Mesenteric fat pad (tissue), 1 donor: ENCODE measurements around the gene BAHCC1. TPM values are rescaled to one million over a fixed set of nuclear protein-coding genes. Genes with fewer than 3 reads are reported as not detected.

ENCODE experiments used
- DNase-seq: peaks from one replicate; pipeline ENCODE4 v3.0.0-alpha.2; 2020; ENCODE audit warnings: low spot score
- total RNA-seq: library from RNA; stranded (reverse); fragmentation: NEBNext Ultra II Directional; extraction: Animal tissue kit (Norgen Biotek cat#: 25700); gene quantifications from one replicate; pipeline ENCODE4 v1.2.1, GENCODE V29; 2021
- donor health status: DM: yes; HTN: yes; CAD: no.

BAHCC1 gene
- total RNA-seq, 1 donor from 2014 or later, result 11.0 TPM

- no peak for DNase-seq
Measured at GRCh38 chr17:81440051-81440471, 44.8 kb downstream of the BAHCC1 start.

GRCh38 chr17:81440511-81441244 lies 45.4 kb downstream of the BAHCC1 start:
- DNase-seq, result no peak

GRCh38 chr17:81442791-81443190 lies 47.5 kb downstream of the BAHCC1 start:
- DNase-seq, result no peak

- no peak for DNase-seq
Measured at GRCh38 chr17:81443269-81443668, 48.0 kb downstream of the BAHCC1 start.

- DNase-seq, result no peak
Measured at GRCh38 chr17:81444610-81445339, 49.5 kb downstream of the BAHCC1 start.

GRCh38 chr17:81445642-81446503 lies 50.6 kb downstream of the BAHCC1 start:
- DNase-seq, result no peak

- DNase-seq, result no peak
Measured at GRCh38 chr17:81447331-81447933, 52.2 kb downstream of the BAHCC1 start.

- DNase-seq, result no peak
Measured at GRCh38 chr17:81448442-81448841, 53.2 kb downstream of the BAHCC1 start.

GRCh38 chr17:81448950-81449349 lies 53.7 kb downstream of the BAHCC1 start:
- DNase-seq, result no peak

GRCh38 chr17:81449351-81449750 lies 54.1 kb downstream of the BAHCC1 start:
- DNase-seq, result no peak

- no peak for DNase-seq
Measured at GRCh38 chr17:81451823-81452222, 56.6 kb downstream of the BAHCC1 start.

- DNase-seq, result no peak
Measured at GRCh38 chr17:81452551-81452950, 57.3 kb downstream of the BAHCC1 start.

- no peak for DNase-seq
Measured at GRCh38 chr17:81453076-81453475, 57.8 kb downstream of the BAHCC1 start.

- DNase-seq, result no peak
Measured at GRCh38 chr17:81453712-81454111, 58.5 kb downstream of the BAHCC1 start.

GRCh38 chr17:81454473-81454872 lies 59.2 kb downstream of the BAHCC1 start:
- DNase-seq, result no peak

GRCh38 chr17:81455387-81455786 lies 60.1 kb downstream of the BAHCC1 start:
- no peak for DNase-seq

GRCh38 chr17:81456091-81456490 lies 60.8 kb downstream of the BAHCC1 start:
- DNase-seq, result no peak

GRCh38 chr17:81456798-81457197 lies 61.5 kb downstream of the BAHCC1 start:
- DNase-seq, result no peak

- DNase-seq, result no peak
Measured at GRCh38 chr17:81457401-81457800, 62.1 kb downstream of the BAHCC1 start.

- DNase-seq, result no peak
Measured at GRCh38 chr17:81457917-81458555, 62.8 kb downstream of the BAHCC1 start.

- DNase-seq, result no peak
Measured at GRCh38 chr17:81458628-81459027, 63.4 kb downstream of the BAHCC1 start.
